Ovary (tissue), 9 donors: ENCODE measurements around the gene COL26A1. TPM values are rescaled to one million over a fixed set of nuclear protein-coding genes. Genes with fewer than 3 reads are reported as not detected.

Experiments
- DNase-seq, 5 donors: peaks; one replicate each; pipeline ENCODE4 v3.0.0-alpha.2; 2019 to 2020
- H3K27ac ChIP-seq, 2 donors: fragments of 200-600 bp; one replicate each; pipeline versions ENCODE4 v1.5.1 to v1.8.0; 2019 to 2022
- H3K27me3 ChIP-seq: fragments of 200-600 bp; one replicate; pipeline ENCODE4 v1.8.0; 2022
- H3K36me3 ChIP-seq: fragments of 200-600 bp; sonication (generic); one replicate; pipeline ENCODE4 v1.5.1; 2019
- H3K4me1 ChIP-seq: one replicate; pipeline ENCODE4 v1.8.1; 2013; ENCODE audit warnings: mild to moderate bottlenecking, moderate library complexity; ENCODE audit not compliant: insufficient read depth
- H3K4me3 ChIP-seq: fragments of 200-600 bp; sonication (generic); one replicate; pipeline ENCODE4 v1.5.1; 2017
- H3K9me3 ChIP-seq, 2 donors: fragments of 200-600 bp in 1 of 2; sonication (generic) in 1 of 2; one replicate each; pipeline versions ENCODE4 v1.5.1 to v1.8.1; 2013 to 2019; ENCODE audit warnings: mild to moderate bottlenecking in 1 of 2, moderate library complexity in 1 of 2
- CTCF ChIP-seq, 3 donors: fragments of 450-650 bp in 2 of 3; fragments of 200-600 bp in 1 of 3; IDR thresholded peaks; one replicate each; pipeline versions ENCODE4 v1.5.1 to v1.8.0; 2016 to 2022; ENCODE audit warnings: antibody characterized with exemption in 3 of 3, mild to moderate bottlenecking in 1 of 3
- EP300 ChIP-seq: sonication (generic); formaldehyde crosslinking; IDR thresholded peaks from one replicate; pipeline ENCODE4 v1.6.1; 2017; ENCODE audit warnings: antibody characterized with exemption
- POLR2A ChIP-seq: fragments of 450-650 bp; IDR thresholded peaks from one replicate; pipeline ENCODE4 v1.6.1; 2017; ENCODE audit warnings: antibody characterized with exemption, mild to moderate bottlenecking, moderate library complexity
- WGBS, 3 donors: extraction: QIAGEN DNeasy Blood & Tissue Kit in 1 of 3; methylation state at CpG; one replicate each; pipeline versions ENCODE4 v1.1.5 to v1.1.7; 2013 to 2017; 5-methylcytosine and 5-hydroxymethylcytosine counted together
- intact Hi-C, 4 donors: fragments of 100-400 bp; cut with DNase I; formaldehyde crosslinking; loops; one replicate each; pipeline versions ENCODE4 v1.11.0 to v1.15.1; 2022 to 2023
- polyA plus RNA-seq, 2 donors: library from polyadenylated mRNA; stranded (reverse); fragments of 200-250 nt in 1 of 2; fragments of 350-450 nt in 1 of 2; fragmentation: Illumina TruSeq in 1 of 2; extraction: RNeasy Lipid Tissue Mini Kit (QIAGEN cat#74804) in 1 of 2; gene quantifications; one replicate each; pipeline ENCODE4 v1.2.3, GENCODE V29; 2013 to 2014
- total RNA-seq, 7 donors: library from RNA; depleted of rRNA in 2 of 7; stranded (reverse); fragments of >200 nt in 2 of 7; fragmentation: NEBNext Ultra II Directional in 3 of 7; extraction: Animal tissue kit (Norgen Biotek cat#: 25700) in 3 of 7; gene quantifications; one replicate each; pipeline versions ENCODE4 v1.1.0 to v1.2.4, GENCODE V29; 2016 to 2023
- donor health status: DM: no; HTN: no; CAD: no; lungs with moderate emphysema.
- donor health status: DM: no; HTN: no; CAD: no.
- donor health status: Bipolar disorder and iron deficiency.
- donor health status: DM: yes; HTN: yes; CAD: no.
- donor health status: DM: no; HTN: no; CAD: no.
- donor health status: DM: yes; HTN: yes; CAD: no.

Gene COL26A1
- total and polyA plus RNA-seq, 9 donors, result 0.17 to 2.3 (median 0.40) TPM

DNA sequence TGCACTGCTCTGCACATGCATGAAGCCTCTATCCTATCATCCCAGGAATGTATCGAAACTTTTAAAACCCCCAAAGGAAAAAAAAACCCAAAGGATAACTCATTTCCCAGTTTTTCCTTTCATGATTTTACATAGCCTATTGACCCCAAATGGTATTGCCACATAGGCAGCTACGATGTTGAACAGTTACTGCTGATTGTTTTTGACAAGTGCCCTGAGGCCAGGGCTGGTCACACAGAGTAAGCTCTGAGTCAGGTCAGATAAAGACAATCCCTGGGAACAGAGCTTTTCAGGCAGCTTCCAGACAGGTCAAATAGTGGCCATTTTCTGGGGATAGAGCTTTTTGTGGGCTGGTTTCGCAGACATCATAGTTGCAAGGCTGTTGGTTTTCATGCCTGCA is 214.3 kb downstream of the COL26A1 start:
- Histone ChIP-seq H3K9me3 (no peaks in the 10 kb centered on the region), H3K4me1 (no peaks in the 10 kb centered on the region), H3K27ac (no peak overlapping the region), H3K4me3 (no peak overlapping the region), H3K36me3 (no peaks in the 10 kb centered on the region), H3K27me3 (no peaks in the 10 kb centered on the region)
- intact Hi-C loops, result no loop called here
- DNase-seq, result no peak
- WGBS, 3 donors, result 91 to 94% (median 92%) methylated on average over 3 of the region's 3 CpGs
- TF ChIP-seq EP300 (no peak), POLR2A (no peak), CTCF (IDR thresholded peaks at IDR 0.05) (no peak)

DNA sequence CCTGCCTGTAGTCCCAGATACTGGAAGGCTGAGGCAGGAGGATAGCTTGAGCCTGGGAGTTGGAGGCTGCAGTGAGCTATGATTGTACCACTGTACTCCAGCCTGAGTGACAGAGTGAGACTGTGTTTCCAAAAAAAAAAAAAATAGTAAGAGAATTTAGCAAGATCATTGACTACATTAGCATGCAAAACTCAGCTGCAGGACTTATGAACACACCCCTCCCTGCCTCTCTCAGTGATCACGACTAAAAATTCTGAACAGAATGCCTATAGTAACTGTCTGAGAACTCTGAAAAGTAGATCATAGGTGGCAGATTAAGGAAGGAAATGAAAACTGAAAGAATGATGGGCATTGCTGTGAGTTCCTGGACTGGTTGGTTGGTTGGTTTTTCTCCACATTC is 215.9 kb downstream of the COL26A1 start:
- no peak for DNase-seq
- WGBS, 3 donors, result 37 to 45% (median 44%) methylated on average over 1 of the region's 1 CpG
- Histone ChIP-seq H3K4me1 (no peaks in the 10 kb centered on the region), H3K9me3 (no peaks in the 10 kb centered on the region), H3K27ac (no peak overlapping the region), H3K27me3 (no peaks in the 10 kb centered on the region), H3K4me3 (no peak overlapping the region), H3K36me3 (no peaks in the 10 kb centered on the region)
- TF ChIP-seq POLR2A (no peak), CTCF (IDR thresholded peaks at IDR 0.05) (no peak), EP300 (no peak)
- intact Hi-C loops, result no loop called here

DNA sequence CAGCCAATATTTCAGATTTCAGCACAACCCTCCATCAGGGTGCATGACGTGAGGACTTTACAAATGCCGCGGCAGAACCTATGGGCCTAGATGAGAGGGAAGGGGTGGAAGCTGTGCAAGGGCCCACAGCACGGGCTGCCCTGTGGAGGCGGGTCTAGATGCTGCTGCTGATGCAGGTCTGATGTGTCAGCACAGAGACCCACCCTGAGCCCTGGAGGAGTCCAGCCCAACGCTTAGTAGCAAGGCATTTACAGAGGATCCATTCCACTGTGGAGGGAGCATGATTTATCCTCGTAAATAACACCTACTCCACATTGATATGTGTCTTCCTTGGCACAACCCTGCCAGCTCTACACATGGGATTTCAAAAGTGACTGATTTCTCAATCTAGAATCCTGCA is 217.9 kb downstream of the COL26A1 start:
- Histone ChIP-seq H3K27ac (no peak overlapping the region), H3K36me3 (no peaks in the 10 kb centered on the region), H3K27me3 (no peaks in the 10 kb centered on the region), H3K4me1 (no peaks in the 10 kb centered on the region), H3K4me3 (no peak overlapping the region), H3K9me3 (no peaks in the 10 kb centered on the region)
- WGBS, 3 donors, result 85 to 92% (median 91%) methylated on average over 7 of the region's 7 CpGs
- no peak for DNase-seq
- intact Hi-C loops, result no loop called here
- TF ChIP-seq POLR2A, result no peak
- TF ChIP-seq EP300, result no peak
- TF ChIP-seq CTCF (IDR thresholded peaks at IDR 0.05), result no peak

DNA sequence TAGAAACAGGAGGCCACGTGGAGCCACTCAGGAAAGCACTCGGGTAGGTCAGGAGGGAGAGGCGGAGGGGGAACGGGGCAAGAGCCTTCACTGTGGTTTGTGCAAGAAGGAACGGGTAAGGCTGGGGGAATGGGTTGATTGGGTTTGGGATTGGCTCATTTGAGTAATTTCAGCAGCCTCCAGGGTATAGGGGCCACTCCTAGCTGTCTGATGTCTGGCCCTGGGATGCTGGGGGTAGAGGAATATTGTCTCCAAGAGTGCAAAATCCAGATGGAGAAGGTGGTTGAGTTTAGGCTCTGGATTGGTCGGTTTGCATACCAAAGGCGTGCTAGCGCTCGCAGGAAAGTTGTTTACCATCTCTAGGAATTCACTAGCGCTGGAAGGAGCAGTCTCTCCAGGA is 219.2 kb downstream of the COL26A1 start:
- H3K27ac ChIP-seq, result no peak overlapping the region
- TF ChIP-seq EP300 (no peak), CTCF (IDR thresholded peaks at IDR 0.05) (no peak), POLR2A (no peak)

DNA sequence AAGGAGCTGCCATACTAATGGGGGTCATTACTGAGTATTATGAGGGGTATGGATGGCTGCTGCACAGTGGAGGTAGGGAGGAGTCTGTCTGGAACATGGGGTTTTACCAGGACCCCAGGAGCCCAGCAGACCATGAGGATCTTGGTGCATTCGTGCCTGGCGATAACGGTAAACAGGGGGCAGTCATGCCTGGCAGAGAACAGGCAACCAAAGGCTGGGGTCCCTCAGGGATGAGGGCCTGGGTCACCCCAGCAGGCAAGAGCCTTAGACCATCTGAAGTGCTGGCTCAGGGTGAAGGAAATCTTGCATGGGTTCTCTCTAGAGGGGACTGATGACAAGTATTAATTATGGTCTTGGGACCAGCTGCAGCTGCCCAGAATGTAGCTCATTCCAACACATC is 220.3 kb downstream of the COL26A1 start:
- intact Hi-C loops, result no loop called here
- no peaks in the 10 kb centered on the region for H3K27me3 ChIP-seq

More for the DNA sequence above, 219.2 kb downstream of the COL26A1 start:
- H3K4me3 ChIP-seq, result no peak overlapping the region
- 56 to 60% (median 57%) methylated on average over 10 of the region's 10 CpGs for WGBS, 3 donors
- no peaks in the 10 kb centered on the region for H3K4me1 ChIP-seq
- H3K27me3 ChIP-seq, result no peaks in the 10 kb centered on the region
- H3K9me3 ChIP-seq, result no peaks in the 10 kb centered on the region
- intact Hi-C loops, result no loop called here
- H3K36me3 ChIP-seq, result no peaks in the 10 kb centered on the region
- DNase-seq, result no peak

More for the DNA sequence above, 220.3 kb downstream of the COL26A1 start:
- no peak for DNase-seq
- WGBS, 3 donors, result 92 to 93% (median 93%) methylated on average over 3 of the region's 3 CpGs
- Histone ChIP-seq H3K27ac (no peak overlapping the region), H3K4me3 (no peak overlapping the region), H3K36me3 (no peaks in the 10 kb centered on the region), H3K9me3 (no peaks in the 10 kb centered on the region), H3K4me1 (no peaks in the 10 kb centered on the region)
- no peak for TF ChIP-seq EP300
- no peak for TF ChIP-seq POLR2A
- no peak for TF ChIP-seq CTCF (IDR thresholded peaks at IDR 0.05)
